Amniotic stem cell (primary cell): ENCODE measurements around the gene COL16A1.

ENCODE experiments used
- DNase-seq: peaks from one replicate; lab custom pipeline; 2025; lab: John Stamatoyannopoulos, UW

The COL16A1 gene

DNA sequence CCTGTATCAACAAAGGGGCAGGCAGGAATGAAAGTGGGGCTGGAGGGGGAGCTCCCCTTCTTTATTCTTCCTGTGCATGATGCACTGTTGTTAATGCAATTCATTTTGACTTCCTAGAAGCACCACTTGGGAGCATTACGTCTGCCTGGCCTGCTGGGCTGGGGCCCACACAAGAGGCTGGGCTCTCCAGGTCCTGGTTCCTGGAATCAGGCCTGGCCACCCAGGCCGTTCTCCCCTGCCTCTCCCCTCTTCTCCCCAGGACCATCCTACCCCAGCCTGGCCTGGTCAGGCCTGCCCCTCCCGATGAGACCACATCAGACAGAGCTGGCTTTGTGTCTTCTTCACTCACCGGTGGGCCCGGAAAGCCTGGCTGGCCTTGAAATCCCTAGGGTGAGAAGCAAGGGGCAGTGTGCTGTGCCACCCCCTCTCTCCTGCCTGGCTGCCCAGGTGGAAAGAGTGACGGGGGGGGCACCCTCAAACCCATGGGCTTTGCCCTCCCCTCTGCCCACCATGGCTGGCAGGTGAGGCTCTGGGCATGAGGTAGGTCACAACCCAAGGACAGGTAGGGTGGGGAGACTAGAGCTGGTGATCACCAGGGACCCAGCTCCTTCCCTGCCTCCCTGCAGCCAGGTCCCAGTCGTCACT is 38.5 kb downstream of the COL16A1 start:
- no peak for DNase-seq

GRCh38 chr1:31664528-31664927 is 39.3 kb downstream of the COL16A1 start:
- no peak for DNase-seq

DNA sequence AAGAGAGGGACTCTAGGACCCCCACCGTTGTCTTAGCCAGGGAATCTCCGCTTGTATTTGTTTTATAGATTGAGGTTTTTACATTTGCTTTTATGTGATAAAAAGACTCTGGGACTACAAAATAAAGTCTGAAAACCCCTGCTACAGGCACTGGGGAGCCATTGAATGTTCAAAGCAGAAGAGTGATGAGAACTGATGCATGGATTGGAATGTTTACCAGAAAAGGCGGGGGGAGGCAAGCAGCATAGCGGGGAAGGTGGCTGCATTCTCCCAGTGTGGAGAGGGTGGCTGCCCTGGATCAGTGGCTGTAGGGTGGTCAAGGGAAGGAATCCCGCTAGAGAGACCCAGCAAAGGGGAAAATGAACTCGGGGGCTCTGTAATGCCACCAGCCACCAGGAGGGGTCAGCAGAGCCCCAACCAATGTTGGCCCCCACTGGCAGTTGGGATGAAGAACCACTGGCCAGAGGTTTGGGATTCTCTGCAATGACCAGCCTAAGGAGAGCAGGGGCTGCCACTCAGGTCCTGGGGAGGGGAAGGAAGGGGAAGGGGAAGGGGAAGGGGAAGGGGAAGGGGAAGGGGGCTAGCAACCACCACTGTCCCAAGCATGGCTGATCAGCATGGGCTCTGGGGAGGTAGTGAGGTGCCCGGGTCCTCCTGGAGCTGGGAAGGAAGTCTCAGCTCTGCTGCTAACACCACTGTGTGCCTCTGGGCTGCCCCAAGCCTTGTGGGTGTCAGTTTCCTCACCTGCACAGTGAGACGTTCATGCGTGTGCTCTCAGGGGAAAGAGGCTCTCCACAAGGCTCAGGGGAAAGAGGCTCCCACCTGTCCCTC is 40.0 kb downstream of the COL16A1 start:
- DNase-seq: no peak

- DNase-seq: no peak
Observed at GRCh38 chr1:31662463-31662862, 41.4 kb downstream of the COL16A1 start.

DNA sequence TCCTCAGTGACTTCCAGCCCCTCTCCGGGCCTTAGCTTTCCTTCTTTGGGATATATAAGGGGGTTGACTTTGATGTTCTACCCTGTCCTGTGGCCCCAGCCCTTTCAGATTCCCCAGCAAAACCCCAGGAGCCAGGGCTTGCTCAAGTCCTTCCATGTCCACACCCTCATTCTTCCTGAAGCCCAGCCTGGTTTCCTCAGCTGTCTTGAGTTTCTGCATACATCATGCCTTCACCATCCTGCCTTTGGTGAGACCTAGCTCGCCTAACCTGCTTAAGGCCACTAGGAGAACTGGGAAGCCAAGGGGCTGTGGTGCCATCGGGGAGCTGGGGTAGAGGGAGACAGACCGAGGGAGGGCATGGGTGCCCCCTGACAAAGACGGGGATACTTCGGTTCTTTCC is 42.0 kb downstream of the COL16A1 start:
- no peak for DNase-seq

DNA sequence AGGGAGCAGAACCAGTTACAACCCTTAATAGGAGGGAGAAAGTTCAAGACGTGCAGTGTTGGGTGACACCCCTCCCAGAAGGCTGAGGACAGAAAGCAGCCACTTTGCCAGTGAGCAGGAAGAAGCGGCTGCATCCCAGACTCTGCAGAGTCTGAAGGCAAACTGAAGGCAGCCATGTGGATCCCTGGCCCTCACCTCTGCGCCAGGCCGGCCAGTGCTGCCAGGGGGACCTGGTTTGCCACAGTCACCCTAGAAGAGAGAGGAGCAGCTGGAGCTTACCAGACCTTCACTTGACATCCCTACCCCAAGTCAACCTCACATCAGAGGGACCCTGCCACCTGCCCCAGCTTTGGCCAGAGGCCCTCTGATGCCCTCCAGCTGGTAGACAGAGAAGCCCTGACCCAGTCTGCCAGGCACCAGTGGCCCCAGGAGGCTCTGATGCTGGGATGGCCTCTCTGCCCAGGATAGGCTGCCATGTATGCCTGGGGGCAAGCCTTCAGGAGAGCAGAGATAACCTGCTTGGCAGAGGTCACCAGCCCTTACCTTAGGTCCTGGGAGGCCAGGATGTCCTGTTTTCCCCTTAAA is 42.9 kb downstream of the COL16A1 start:
- DNase-seq: no peak

DNA sequence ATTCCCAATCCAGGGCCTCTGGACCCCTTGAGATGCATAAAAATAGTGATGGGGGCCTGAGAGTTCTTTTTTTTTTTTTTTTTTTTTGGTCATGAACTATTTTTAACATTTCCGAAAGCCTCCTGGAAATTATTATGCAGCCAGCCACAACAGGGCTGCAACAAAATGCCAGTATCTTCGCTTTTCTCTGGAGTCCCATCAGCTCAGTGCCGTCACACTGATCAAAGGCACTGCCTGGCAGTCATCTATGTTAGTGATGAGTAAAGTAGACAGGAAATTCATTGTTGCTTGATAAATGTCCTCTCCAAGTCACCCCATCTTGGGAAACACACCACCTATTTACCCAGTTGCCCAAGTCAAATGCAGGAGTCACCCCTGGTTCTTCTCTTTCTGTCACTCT is 43.9 kb downstream of the COL16A1 start:
- DNase-seq: no peak

DNA sequence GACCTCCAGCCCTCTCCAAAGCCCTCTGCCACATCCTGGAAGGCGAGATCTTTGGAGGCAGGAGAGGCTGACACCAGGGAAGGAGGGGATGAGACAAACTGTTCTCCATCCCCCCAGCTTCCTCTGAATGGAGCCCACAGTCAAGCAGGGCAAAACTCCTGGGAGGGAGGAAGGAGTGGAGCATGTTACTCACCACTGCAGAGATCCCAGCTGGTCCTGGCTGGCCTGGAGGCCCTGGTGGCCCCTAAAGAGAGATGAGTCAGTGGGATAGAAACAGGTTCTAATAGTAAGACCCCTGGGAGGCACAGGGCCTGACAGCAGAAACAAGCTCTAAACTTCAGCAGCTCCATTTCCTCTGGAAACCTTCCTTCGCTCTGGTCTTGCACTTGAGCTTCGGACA is 45.1 kb downstream of the COL16A1 start:
- DNase-seq: no peak

DNA sequence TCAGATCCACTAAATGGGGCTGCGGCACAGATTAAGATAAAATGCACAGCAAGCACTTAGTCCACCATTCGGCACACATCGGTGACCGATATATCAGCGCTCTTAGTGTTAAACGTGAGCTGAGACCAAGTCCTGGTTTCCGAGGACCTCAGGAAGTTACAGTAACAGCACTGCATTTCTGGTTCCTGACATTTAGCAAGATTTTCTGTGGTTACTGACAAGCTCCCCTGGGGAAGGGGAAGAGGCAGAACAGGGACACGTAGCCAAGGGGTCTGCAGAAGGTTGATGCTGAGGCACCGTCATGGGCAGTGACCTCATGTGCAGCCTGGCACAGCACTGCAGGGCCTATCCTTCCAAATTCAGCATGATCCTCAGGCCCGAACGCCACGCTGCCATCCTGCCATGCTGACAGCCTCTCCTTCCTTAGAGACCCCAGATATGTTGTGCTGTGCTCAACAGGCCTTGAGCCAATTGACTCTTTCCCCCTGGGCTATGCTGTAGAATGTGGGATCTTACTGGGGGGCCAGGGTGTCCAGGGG is 45.8 kb downstream of the COL16A1 start:
- no peak for DNase-seq

GRCh38 chr1:31657020-31657804 is 46.6 kb downstream of the COL16A1 start:
- DNase-seq: no peak

- no peak for DNase-seq
Observed at GRCh38 chr1:31655756-31656155, 48.1 kb downstream of the COL16A1 start.

DNA sequence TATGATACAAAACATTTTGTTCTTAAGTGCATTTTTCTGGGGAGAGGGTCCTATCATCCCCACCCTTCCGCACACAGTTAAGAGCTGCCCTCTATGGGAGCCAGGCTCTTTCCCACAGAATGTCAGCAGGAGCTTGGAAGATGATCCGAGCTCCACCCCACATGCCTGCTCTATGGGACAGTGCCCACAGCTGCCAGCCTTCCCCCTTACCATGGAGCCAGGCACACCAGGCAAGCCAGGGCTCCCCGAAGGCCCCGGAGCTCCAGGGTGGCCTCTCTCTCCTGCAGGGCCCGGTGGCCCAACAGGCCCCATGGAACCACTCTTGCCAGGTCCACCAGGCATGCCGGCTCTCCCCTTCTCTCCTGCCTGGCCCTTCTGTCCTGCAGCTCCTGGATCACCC is 48.7 kb downstream of the COL16A1 start:
- no peak for DNase-seq

- no peak for DNase-seq
Observed at GRCh38 chr1:31654474-31654776, 49.4 kb downstream of the COL16A1 start.

GRCh38 chr1:31653717-31654473 is 49.9 kb downstream of the COL16A1 start:
- no peak for DNase-seq

- no peak for DNase-seq
Observed at GRCh38 chr1:31652891-31653499, 50.8 kb downstream of the COL16A1 start.

DNA sequence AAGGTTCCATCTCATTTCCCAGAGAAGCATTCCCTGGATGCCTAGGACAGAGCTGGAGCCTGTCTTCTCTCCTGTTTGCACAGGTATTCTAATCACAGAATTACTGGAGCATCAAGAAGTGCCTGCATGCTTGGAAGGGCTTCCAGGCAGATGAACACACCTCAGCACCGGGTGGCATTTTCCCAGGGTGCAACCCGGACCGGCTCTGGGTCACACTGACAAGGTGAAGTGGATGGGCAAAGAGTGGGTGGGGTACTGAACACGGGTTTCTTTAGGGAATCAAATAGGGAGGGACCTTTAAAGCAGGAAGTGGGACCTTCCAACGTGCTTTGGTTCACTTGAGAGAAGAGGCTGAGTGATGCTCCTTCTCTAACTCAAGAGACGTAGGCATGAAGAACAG is 52.1 kb downstream of the COL16A1 start:
- no peak for DNase-seq

- no peak for DNase-seq
Observed at GRCh38 chr1:31651089-31651420, 52.8 kb downstream of the COL16A1 start.

DNA sequence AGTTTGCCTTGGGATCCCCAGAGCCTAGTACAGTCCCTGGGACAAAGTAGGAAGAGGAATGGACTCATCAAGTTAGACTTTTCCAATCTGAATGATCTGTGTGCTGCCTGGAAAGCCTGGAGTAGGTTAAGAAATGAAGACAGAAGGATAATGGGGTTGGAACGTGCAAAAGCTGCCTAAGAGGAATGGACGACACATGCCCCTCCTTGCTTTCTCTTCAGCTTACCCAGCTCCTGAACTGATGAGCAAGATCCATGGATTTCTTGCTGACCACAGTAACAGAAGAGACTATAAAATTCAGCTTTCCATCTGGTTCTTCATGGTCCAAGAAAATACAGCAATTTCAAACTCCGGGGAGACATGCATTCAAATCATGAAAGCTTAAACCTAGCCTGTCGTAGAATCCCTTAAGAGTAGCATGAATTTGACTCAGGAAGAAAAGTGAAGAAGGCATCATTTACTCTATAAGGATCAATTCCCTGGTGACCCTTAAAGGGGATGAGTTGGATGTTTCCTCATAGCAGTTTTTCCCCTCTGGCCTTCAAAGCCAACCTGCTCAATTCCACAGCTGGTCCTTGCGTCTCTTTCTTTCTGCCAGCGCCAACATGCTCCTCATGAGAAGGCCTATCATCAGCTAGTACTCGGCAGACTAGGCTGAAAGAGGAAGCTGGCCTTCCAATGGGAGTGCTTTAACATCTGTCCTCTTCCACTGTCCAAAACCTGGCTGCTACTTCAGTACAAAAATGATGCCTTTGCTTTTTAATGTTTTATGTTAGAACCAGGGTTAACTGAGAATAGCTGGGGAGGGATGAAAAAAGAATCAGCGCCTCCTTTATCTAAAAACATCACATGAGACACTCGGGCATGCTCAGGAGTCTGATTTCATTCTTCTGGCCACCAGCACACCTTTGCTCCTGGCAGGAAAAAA is 53.4 kb downstream of the COL16A1 start:
- no peak for DNase-seq

- no peak for DNase-seq
Observed at GRCh38 chr1:31648641-31649357, 55.0 kb downstream of the COL16A1 start.

DNA sequence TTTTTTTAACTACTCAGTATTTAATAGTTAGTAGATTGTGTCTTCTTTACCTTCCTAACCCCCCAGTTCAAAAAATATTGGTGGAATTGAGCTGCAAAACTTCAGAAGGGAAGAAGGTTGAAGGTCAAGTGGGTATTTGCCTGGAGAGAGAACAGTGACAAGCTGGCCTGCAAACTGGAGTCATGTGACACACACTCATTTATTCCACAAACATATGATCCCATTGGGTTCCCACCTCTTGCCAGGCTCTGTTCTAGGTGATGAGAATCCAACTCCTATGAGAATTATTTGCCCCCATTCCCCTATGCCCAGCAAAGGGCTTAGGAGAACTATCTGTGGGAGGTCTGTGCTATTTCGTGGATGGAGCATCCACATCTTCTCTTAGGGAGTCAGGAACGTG is 55.6 kb downstream of the COL16A1 start:
- DNase-seq: no peak
